Measurements from ENCODE around the gene GPC6.

- TF ChIP-seq CTCF (IDR thresholded peaks at IDR 0.05), result no peak
- TF ChIP-seq EZH2 (IDR thresholded peaks at IDR 0.05), result no peak
- no peak for TF ChIP-seq EZH2phosphoT487 (IDR thresholded peaks at IDR 0.05)
Observed at GRCh38 chr13:93420206-93420605, 193.6 kb downstream of the GPC6 start.

Measured in neural progenitor cell (in vitro differentiated cells).